Measurements from ENCODE around the gene ZWILCH. TPM values are rescaled to one million over a fixed set of nuclear protein-coding genes. Genes with fewer than 3 reads are reported as not detected.
"Not testable (repeated sequence)": the region's sequence is repeated elsewhere in the genome, so short reads cannot be mapped to it uniquely, and the experiment has no call there.

Gene ZWILCH
- polyA plus RNA-seq, 1 of the 3 experiments (the other 2 are of a cell fraction): 8.2 TPM

- TF ChIP-seq REST (IDR thresholded peaks at IDR 0.05; ENCODE audit: low read depth, low read length): no peak
- TF ChIP-seq RFX5 (IDR thresholded peaks at IDR 0.05; ENCODE audit: low read length): no peak
- TF ChIP-seq SMC3 (IDR thresholded peaks at IDR 0.05; ENCODE audit: low read depth, low read length): no peak
- TF ChIP-seq EP300 (IDR thresholded peaks at IDR 0.05; ENCODE audit: borderline replicate concordance in 1 of 2, low read depth in 1 of 2, low read length in 1 of 2): no peak
- no peak for TF ChIP-seq GATA2 (CRISPR knock-in tag; IDR thresholded peaks at IDR 0.05)
- no peak for TF ChIP-seq EZH2phosphoT487 (IDR thresholded peaks at IDR 0.05; ENCODE audit: borderline replicate concordance, low read depth)
- TF ChIP-seq GABPA (IDR thresholded peaks at IDR 0.05; ENCODE audit: low read depth): no peak
- TF ChIP-seq NFIC (IDR thresholded peaks at IDR 0.05; ENCODE audit: borderline replicate concordance): no peak
- no peak for TF ChIP-seq USF2 (IDR thresholded peaks at IDR 0.05; ENCODE audit: borderline replicate concordance, low read depth, low read length)
- no peak for TF ChIP-seq ZBTB33 (IDR thresholded peaks at IDR 0.05; ENCODE audit: borderline replicate concordance, low read depth)
- TF ChIP-seq RCOR1 (IDR thresholded peaks at IDR 0.05; ENCODE audit: low read length): no peak
Observed at GRCh38 chr15:66502491-66502890, 2.6 kb upstream of the ZWILCH start (continued).

GRCh38 chr15:66503041-66503648, 2.0 kb upstream of the ZWILCH start:
- H3K4me1 ChIP-seq (ENCODE audit: control insufficient read depth in 1 of 2, insufficient read depth in 2 of 2, low read depth in 1 of 2, low read length in 1 of 2): peaks cover 9 to 12% of the 10 kb centered on the region in 2 experiments; a peak in 3 of 4 replicates
- CTCF ChIA-PET: interaction anchor here (1.3 kb wide), 1 partner anchor 892 kb away, joined by 3 read pairs; the partner anchor contains the start of gene INTS14
- H4K20me1 ChIP-seq (ENCODE audit: insufficient read depth): peaks cover 59% of the 10 kb centered on the region
- H2AFZ ChIP-seq (ENCODE audit: low read depth); H3K9me3 ChIP-seq; DNase-seq; H3K27me3 ChIP-seq (ENCODE audit: insufficient read depth); H3K9me2 ChIP-seq; POLR2A ChIA-PET: not testable (repeated sequence)
- 8% methylated on average over 13 of the region's 13 CpGs for WGBS (ENCODE audit: low lambda C conversion rate)
- H3K36me3 ChIP-seq (replicated peaks in 1 of 2; ENCODE audit: control insufficient read depth in 1 of 2, insufficient read depth in 2 of 2, low read length in 1 of 2): peaks cover 52 to 56% of the 10 kb centered on the region in 2 experiments
- H3K9ac ChIP-seq: peak overlapping the region; percentile 96
- peaks cover 49% of the 10 kb centered on the region for H3F3A ChIP-seq (replicated peaks; ENCODE audit: insufficient read depth)
- peak overlapping the region; percentile 75 for H3K4me2 ChIP-seq
- peak overlapping the region; percentile 16 to 96; a peak in 2 of 4 replicates for H3K27ac ChIP-seq (ENCODE audit: low read depth in 2 of 2, low read length in 1 of 2)
- peaks cover 74% of the 10 kb centered on the region for H3K79me2 ChIP-seq (ENCODE audit: insufficient read depth)
- H3K4me3 ChIP-seq (ENCODE audit: low read depth in 2 of 2, low read length in 1 of 2): peak overlapping the region; percentile 79 to 98
